WTC11 (cell line): ENCODE data around the gene FOXJ3. TPM values are rescaled to one million over a fixed set of nuclear protein-coding genes. Genes with fewer than 3 reads are reported as not detected.

ENCODE experiments used
- ATAC-seq: fragments of 200-7000 bp; cut with Tn5 transposase; 2 replicates; pipeline ENCODE4 v1.10.0; 2021; ENCODE audit warnings: mild to moderate bottlenecking, moderate library complexity
- CTCF ChIA-PET: fragments of 300-600 bp; sonication (Branson Sonifier 250); formaldehyde crosslinking; loops from one replicate; lab custom pipeline; 2021; ENCODE audit warnings: antibody characterized with exemption; lab: Charles Lee
- POLR2A ChIA-PET: fragments of 350-600 bp; sonication (Branson Sonifier 250); formaldehyde crosslinking; loops from one replicate; lab custom pipeline; 2021; ENCODE audit warnings: antibody characterized with exemption; lab: Charles Lee
- DNase-seq: peaks from one replicate; pipeline ENCODE4 v3.0.0; 2021; ENCODE audit warnings: low spot score
- H3K27ac Mint-ChIP-seq: 2 replicates; pipeline ENCODE4 v1.8.0; 2021; ENCODE audit warnings: mixed read lengths
- H3K27me3 Mint-ChIP-seq: 2 replicates; pipeline ENCODE4 v1.8.0; 2021; ENCODE audit warnings: low read depth, mild to moderate bottlenecking, moderate library complexity, mixed read lengths
- H3K36me3 Mint-ChIP-seq: 2 replicates; pipeline ENCODE4 v1.8.0; 2021; ENCODE audit warnings: mixed read lengths
- H3K4me1 Mint-ChIP-seq: 2 replicates; pipeline ENCODE4 v1.8.0; 2022; ENCODE audit warnings: mixed read lengths
- H3K4me3 Mint-ChIP-seq: 2 replicates; pipeline ENCODE4 v1.8.0; 2021; ENCODE audit warnings: mild to moderate bottlenecking, moderate library complexity, mixed read lengths
- H3K9me3 Mint-ChIP-seq: 2 replicates; pipeline ENCODE4 v1.8.0; 2021; ENCODE audit warnings: mixed read lengths
- AFF4 ChIP-seq: sonication (generic); formaldehyde crosslinking; IDR thresholded peaks from 2 replicates; pipeline ENCODE4 v1.8.1; 2023; ENCODE audit warnings: mild to moderate bottlenecking, missing genetic modification reagents, borderline replicate concordance
- ATF1 ChIP-seq: sonication (generic); formaldehyde crosslinking; IDR thresholded peaks from 2 replicates; pipeline ENCODE4 v1.8.1; 2023; ENCODE audit warnings: mild to moderate bottlenecking, moderate library complexity, missing genetic modification reagents
- ATF2 ChIP-seq: sonication (generic); formaldehyde crosslinking; IDR thresholded peaks from 2 replicates; pipeline ENCODE4 v1.8.1; 2022; ENCODE audit warnings: low read depth, missing genetic modification reagents, borderline replicate concordance
- CBFB ChIP-seq: sonication (generic); formaldehyde crosslinking; IDR thresholded peaks from 2 replicates; pipeline ENCODE4 v1.8.1; 2022; ENCODE audit warnings: mild to moderate bottlenecking, low read depth, missing genetic modification reagents
- CDX4 ChIP-seq: fragments of 250-450 bp; sonication (Bioruptor Pico); IDR thresholded peaks from 2 replicates; pipeline ENCODE4 v1.9.0; 2021; ENCODE audit warnings: moderate library complexity, mild to moderate bottlenecking, inconsistent platforms, borderline replicate concordance
- E2F4 ChIP-seq: sonication (generic); formaldehyde crosslinking; IDR thresholded peaks from 2 replicates; pipeline ENCODE4 v1.8.1; 2022; ENCODE audit warnings: low read depth, mild to moderate bottlenecking, moderate library complexity, missing genetic modification reagents, borderline replicate concordance
- ELF4 ChIP-seq: sonication (generic); formaldehyde crosslinking; IDR thresholded peaks from 2 replicates; pipeline ENCODE4 v1.8.1; 2022; ENCODE audit warnings: low read depth, mild to moderate bottlenecking, moderate library complexity, missing genetic modification reagents
- ESRRA ChIP-seq: sonication (generic); formaldehyde crosslinking; IDR thresholded peaks from 2 replicates; pipeline ENCODE4 v1.8.1; 2022; ENCODE audit warnings: mild to moderate bottlenecking, missing genetic modification reagents, borderline replicate concordance
- HMGA2 ChIP-seq: fragments of 250-450 bp; sonication (Bioruptor Pico); IDR thresholded peaks from 2 replicates; pipeline ENCODE4 v1.4.0; 2021; ENCODE audit warnings: mild to moderate bottlenecking, moderate library complexity
- HMGXB4 ChIP-seq: sonication (generic); formaldehyde crosslinking; IDR thresholded peaks from 2 replicates; pipeline ENCODE4 v1.8.1; 2023; ENCODE audit warnings: mild to moderate bottlenecking, moderate library complexity, missing genetic modification reagents
- PREB ChIP-seq: sonication (generic); formaldehyde crosslinking; IDR thresholded peaks from 2 replicates; pipeline ENCODE4 v1.8.1; 2022; ENCODE audit warnings: mild to moderate bottlenecking, missing genetic modification reagents, moderate library complexity, borderline replicate concordance
- SMAD3 ChIP-seq: sonication (generic); formaldehyde crosslinking; IDR thresholded peaks from 2 replicates; pipeline ENCODE4 v1.8.0; 2022; ENCODE audit warnings: missing genetic modification reagents, mild to moderate bottlenecking, borderline replicate concordance
- SOX15 ChIP-seq: fragments of 250-450 bp; sonication (Bioruptor Pico); IDR thresholded peaks from 2 replicates; pipeline ENCODE4 v1.9.0; 2021; ENCODE audit warnings: mild to moderate bottlenecking
- TEAD1 ChIP-seq: sonication (generic); formaldehyde crosslinking; IDR thresholded peaks from 2 replicates; pipeline ENCODE4 v1.8.0; 2022; ENCODE audit warnings: mild to moderate bottlenecking, missing genetic modification reagents
- ZNF512 ChIP-seq: sonication (generic); formaldehyde crosslinking; IDR thresholded peaks from 2 replicates; pipeline ENCODE4 v1.8.1; 2022; ENCODE audit warnings: missing genetic modification reagents, borderline replicate concordance
- total RNA-seq: library from RNA; stranded (reverse); gene quantifications from 3 replicates; pipeline ENCODE4 v1.2.3, GENCODE V29; 2021

FOXJ3 gene
- total RNA-seq, 1 experiment from 2014 or later, result 43.3 TPM

GRCh38 chr1:42150651-42151050, 184.4 kb downstream of the FOXJ3 start:
- no peak for DNase-seq
- ChIA-PET POLR2A (no interaction called here), CTCF (interaction anchor here (2.0 kb wide), 1 partner anchor 23 kb away, joined by 8 read pairs; no protein-coding TSS in a partner anchor)
- Mint-ChIP-seq H3K9me3 (no peaks in the 10 kb centered on the region), H3K27me3 (no peaks in the 10 kb centered on the region), H3K4me1 (no peaks in the 10 kb centered on the region), H3K4me3 (no peak overlapping the region), H3K27ac (no peak overlapping the region), H3K36me3 (no peaks in the 10 kb centered on the region)
- ATAC-seq, result no peak
- TF ChIP-seq ESRRA (CRISPR knock-in tag) (no peak), CBFB (no peak), ATF1 (CRISPR knock-in tag) (no peak), ZNF512 (no peak), PREB (no peak), E2F4 (CRISPR knock-in tag) (no peak), HMGA2 (no peak)

GRCh38 chr1:42148166-42148565, 186.9 kb downstream of the FOXJ3 start:
- Mint-ChIP-seq H3K27ac (no peak overlapping the region), H3K4me1 (no peaks in the 10 kb centered on the region), H3K4me3 (no peak overlapping the region), H3K36me3 (no peaks in the 10 kb centered on the region), H3K9me3 (no peaks in the 10 kb centered on the region), H3K27me3 (no peaks in the 10 kb centered on the region)
- ATAC-seq (no peak), DNase-seq (no peak)
- CTCF ChIA-PET, result interaction anchor here (1.1 kb wide), 1 partner anchor 14 kb away, joined by 4 read pairs; no protein-coding TSS in a partner anchor
- POLR2A ChIA-PET, result no interaction called here
- TF ChIP-seq CDX4 (CRISPR knock-in tag) (no peak), ATF2 (CRISPR knock-in tag) (no peak), ELF4 (no peak), AFF4 (CRISPR knock-in tag) (no peak), SMAD3 (no peak), TEAD1 (CRISPR knock-in tag) (no peak), PREB (no peak), SOX15 (CRISPR knock-in tag) (no peak), ZNF512 (no peak), HMGXB4 (CRISPR knock-in tag) (no peak)
